Measurements from ENCODE around the gene FKTN.
"Not testable (repeated sequence)": the region's sequence is repeated elsewhere in the genome, so short reads cannot be mapped to it uniquely, and the experiment has no call there.

The FKTN gene

DNA sequence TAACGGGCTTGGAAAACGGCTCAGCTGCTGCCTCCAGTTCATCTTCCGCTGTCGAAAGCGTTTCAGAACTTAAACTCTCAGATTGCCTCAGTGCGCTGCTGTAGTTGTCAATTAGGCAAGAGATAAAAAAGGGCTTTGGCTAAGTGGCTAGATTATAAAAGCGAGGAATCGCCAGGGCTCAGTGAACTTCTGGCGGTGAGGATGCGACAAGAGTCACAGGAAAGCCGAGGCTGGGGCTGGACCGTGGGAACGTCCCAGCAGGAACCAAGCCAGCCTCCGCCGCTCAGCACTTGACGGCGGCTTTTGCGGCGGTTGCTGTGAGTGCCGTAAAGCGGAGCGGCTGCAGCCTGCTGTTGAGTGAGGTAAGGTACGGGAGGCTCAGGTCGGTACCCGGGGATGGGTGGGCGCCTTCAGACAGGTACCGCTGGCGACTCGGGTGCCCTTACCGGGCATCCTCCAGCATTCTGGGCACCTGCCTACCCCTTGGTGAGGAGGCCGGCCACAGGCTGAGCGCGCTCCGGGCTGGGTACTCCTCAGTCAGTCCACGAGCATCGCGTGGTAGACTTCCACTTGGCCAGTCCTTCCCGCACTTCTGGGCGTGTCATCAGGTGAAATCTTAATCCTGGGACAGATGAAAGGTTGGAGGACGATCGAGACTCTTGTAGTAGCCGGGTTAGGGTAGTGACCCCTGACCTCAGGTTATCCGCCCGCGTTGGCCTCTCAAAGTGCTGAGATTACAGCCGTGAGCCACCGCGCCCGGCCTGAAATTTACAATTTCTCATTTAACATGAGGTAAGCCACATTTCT, at the start of gene FKTN:
TSS of gene FKTN (plus strand) at position 328 of the 807 bp plus-strand sequence. CDS start 16,902 bp downstream, outside the sequence.
- peak; percentile 81 to 94 for DNase-seq (ENCODE audit: low read depth in 1 of 2, low spot score in 1 of 2)
- no peak for TF ChIP-seq JUND (IDR thresholded peaks at IDR 0.05; ENCODE audit: low read depth)
- in situ Hi-C loops (cut with HindIII; ENCODE audit: low pct_unique_long_range_greater_than_20kb, low sequenced_read_pairs): no loop called here

DNA sequence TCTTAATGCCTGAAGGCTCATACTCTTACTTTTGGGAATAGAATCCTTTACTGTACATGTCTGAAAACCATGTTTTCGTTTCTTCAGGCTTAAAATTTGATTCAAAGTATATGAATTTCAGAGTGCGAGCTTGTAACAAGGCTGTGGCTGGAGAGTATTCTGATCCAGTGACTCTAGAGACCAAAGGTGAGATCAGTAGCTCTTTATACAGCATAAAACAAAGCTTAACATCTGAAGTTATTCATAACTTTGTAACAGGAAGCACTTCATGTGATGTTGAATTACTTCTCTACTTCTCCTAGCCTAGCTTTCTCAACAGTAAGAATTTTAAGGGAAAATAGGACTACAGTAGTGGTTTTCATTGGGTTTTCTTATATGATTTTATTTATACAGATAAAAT, 49.4 kb upstream of the FKTN start:
- in situ Hi-C loops (cut with HindIII; ENCODE audit: low pct_unique_long_range_greater_than_20kb, low sequenced_read_pairs): no loop called here
- DNase-seq (ENCODE audit: low read depth in 1 of 2, low spot score in 1 of 2): no peak
- no peak for TF ChIP-seq JUND (IDR thresholded peaks at IDR 0.05; ENCODE audit: low read depth)

DNA sequence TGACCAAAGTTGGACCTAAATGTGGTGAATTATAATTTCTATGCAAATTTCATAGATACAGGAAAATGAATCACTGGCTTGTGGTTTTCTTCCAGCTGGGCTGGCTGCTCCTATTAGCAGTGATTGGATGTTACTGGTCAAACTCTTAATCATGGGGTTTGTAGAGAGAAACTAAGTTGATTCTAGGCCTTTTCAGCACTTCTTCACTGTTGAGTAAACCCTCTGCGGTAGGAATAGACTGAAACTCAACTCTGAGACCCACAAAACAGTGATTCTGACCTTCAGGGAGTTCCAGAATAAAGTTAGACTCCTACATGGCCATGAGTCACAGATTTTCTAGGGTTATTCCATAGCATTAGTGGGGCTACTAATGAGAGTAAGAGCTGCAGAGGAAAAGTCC, 47.9 kb upstream of the FKTN start:
- TF ChIP-seq JUND (IDR thresholded peaks at IDR 0.05; ENCODE audit: low read depth): no peak
- in situ Hi-C loops (cut with HindIII; ENCODE audit: low pct_unique_long_range_greater_than_20kb, low sequenced_read_pairs): no loop called here
- DNase-seq (ENCODE audit: low read depth in 1 of 2, low spot score in 1 of 2): no peak

DNA sequence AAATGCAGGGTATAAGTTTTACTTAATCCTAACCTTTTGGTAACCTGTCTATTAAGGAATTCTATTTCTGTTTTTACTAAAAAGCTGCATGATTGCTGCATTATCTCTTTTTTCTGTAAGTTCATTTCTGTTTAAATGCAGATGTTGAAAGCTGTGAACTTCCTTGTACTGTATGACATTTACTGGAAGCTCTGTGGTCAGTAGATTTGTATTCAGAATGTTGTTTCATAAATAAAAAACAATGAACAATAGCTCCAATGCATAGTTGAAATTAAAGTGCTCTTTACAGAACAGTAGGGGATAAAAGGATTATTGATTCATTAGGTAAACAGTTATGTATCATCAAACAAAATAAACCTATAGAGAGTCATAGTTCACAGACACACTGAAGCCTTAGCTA, 46.5 kb upstream of the FKTN start:
- no peak for TF ChIP-seq JUND (IDR thresholded peaks at IDR 0.05; ENCODE audit: low read depth)
- in situ Hi-C loops (cut with HindIII; ENCODE audit: low pct_unique_long_range_greater_than_20kb, low sequenced_read_pairs): no loop called here
- DNase-seq (ENCODE audit: low read depth in 1 of 2, low spot score in 1 of 2): no peak

DNA sequence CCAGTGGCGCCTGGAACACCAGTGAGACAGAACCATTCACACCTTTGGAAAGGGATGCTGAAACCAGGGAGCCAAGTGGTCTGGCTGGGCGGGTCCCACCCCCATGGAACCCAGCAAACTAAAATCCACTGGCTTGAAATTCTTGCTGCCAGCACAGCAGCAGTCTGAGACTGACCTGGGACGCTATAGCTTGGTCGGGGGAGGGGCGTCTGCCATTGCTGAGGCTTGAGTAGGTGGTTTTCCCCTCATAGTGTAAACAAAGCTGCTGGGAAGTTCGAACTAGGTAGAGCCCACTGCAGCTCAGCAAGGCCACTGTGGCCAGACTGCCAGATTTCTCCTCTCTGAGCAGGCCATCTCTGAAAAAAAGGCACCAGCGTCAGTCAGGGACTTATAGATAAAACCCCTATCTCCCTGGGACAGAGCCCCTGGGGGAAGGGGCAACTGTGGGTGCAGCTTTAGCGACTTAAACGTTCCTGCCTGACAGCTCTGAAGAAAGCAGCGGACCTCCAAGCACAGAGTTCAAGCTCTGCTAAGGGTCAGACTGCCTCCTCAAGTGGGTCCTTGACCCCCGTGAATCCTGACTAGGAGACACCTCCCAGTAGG, 42.0 kb upstream of the FKTN start:
- in situ Hi-C loops (cut with HindIII; ENCODE audit: low pct_unique_long_range_greater_than_20kb, low sequenced_read_pairs): no loop called here
- DNase-seq (ENCODE audit: low read depth in 1 of 2, low spot score in 1 of 2): no peak
- no peak for TF ChIP-seq JUND (IDR thresholded peaks at IDR 0.05; ENCODE audit: low read depth)

DNA sequence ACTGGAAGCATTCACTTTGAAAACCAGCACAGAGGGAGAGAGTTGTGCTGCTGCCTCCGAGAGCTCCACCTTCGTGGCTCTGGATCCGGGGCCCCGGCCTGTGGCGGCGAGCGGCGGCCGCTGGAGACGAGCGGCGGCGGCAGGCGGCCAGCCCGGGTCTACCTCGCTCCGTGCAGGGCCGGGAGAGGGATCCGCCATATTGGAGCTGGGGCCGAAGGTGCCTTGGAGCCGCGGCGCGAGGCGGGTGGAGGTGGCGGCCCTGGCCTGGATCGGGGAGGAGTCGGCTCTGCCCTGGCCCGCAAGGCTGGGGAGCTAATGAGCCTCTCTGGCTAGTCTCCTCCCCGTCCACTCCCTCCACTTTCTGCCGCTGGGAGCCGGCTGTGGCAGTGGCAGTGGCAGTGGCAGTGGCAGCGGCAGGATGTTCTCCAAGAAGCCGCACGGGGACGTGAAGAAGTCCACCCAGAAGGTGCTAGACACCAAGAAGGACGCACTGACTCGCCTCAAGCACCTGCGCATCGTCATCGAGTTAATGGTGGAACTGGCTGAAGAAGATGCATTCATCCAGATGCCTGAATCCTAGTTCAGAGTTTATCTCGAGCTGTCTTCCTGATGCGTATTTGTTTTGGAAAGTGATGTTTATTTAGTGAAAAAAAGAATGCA, 38.1 kb upstream of the FKTN start:
- in situ Hi-C loops (cut with HindIII; ENCODE audit: low pct_unique_long_range_greater_than_20kb, low sequenced_read_pairs): not testable (repeated sequence)
- peak in 1 of 2 experiments; percentile 23 for DNase-seq (ENCODE audit: low read depth in 1 of 2, low spot score in 1 of 2)

DNA sequence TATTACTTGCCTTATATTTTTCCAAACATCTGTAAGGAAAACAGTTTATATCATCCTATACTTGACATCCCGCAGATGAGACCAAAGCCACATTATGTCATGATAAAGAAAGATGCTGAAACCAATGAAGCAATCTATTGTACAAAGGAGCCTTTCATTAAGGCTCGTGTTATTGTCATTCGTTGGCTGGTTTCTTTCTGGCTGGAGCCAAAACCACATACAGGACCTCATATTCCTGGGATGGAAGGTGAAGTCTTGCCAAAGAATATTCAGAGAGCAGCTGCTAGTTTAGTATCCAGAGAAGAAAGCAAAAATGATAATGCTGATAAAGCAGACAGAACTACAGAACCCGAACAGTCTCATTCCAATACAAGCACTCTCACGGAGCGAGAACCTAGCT, 36.9 kb upstream of the FKTN start:
- in situ Hi-C loops (cut with HindIII; ENCODE audit: low pct_unique_long_range_greater_than_20kb, low sequenced_read_pairs); DNase-seq (ENCODE audit: low read depth in 1 of 2, low spot score in 1 of 2): not testable (repeated sequence)

DNA sequence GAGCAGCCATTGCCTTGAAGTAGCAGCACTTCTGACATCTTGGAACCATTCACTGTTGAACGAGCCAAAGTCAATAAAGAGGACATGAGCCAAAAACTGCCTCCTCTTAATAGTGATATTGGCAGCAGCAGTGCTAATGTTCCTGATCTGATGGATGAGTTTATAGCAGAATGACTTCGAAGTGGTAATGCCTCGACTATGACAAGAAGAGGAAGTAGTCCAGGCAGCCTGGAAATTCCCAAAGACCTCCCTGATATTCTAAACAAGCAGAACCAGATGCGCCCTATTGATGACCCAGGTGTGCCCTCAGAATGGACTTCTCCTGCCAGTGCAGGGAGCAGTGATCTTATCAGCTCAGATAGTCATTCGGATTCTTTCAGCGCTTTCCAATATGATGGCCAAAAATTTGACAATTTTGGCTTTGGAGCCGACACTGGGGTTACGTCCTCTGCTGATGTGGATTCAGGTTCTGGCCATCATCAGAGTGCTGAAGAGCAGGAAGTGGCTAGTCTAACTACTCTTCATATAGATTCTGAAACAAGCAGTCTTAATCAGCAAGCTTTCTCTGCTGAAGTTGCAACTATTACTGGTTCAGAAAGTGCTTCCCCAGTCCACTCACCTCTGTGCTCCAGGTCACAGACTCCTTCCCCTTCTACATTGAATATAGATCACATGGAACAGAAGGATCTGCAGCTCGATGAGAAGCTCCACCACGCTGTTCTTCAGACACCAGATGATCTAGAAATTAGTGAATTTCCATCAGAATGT, 35.1 kb upstream of the FKTN start:
- DNase-seq (ENCODE audit: low read depth in 1 of 2, low spot score in 1 of 2); in situ Hi-C loops (cut with HindIII; ENCODE audit: low pct_unique_long_range_greater_than_20kb, low sequenced_read_pairs): not testable (repeated sequence)

DNA sequence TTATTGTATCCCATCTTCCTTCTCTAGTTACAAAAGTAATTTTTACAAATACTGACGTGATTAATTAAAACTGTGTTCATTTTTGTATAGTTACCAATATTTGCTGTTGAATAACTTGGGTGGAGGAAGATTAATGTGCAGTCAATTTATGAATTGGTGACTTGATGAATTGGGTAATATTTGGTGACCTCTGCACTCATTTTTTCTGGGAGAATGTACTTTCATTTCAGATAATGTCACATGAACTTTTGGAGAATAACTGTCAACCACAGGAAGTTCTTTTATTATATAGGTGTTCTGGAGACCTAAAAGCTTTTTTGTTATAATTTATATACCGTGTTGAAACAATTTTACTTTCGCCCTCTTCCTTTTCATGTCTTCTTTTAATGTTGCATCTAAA, 26.4 kb upstream of the FKTN start:
- no peak for DNase-seq (ENCODE audit: low read depth in 1 of 2, low spot score in 1 of 2)
- in situ Hi-C loops (cut with HindIII; ENCODE audit: low pct_unique_long_range_greater_than_20kb, low sequenced_read_pairs): no loop called here
- no peak for TF ChIP-seq JUND (IDR thresholded peaks at IDR 0.05; ENCODE audit: low read depth)

DNA sequence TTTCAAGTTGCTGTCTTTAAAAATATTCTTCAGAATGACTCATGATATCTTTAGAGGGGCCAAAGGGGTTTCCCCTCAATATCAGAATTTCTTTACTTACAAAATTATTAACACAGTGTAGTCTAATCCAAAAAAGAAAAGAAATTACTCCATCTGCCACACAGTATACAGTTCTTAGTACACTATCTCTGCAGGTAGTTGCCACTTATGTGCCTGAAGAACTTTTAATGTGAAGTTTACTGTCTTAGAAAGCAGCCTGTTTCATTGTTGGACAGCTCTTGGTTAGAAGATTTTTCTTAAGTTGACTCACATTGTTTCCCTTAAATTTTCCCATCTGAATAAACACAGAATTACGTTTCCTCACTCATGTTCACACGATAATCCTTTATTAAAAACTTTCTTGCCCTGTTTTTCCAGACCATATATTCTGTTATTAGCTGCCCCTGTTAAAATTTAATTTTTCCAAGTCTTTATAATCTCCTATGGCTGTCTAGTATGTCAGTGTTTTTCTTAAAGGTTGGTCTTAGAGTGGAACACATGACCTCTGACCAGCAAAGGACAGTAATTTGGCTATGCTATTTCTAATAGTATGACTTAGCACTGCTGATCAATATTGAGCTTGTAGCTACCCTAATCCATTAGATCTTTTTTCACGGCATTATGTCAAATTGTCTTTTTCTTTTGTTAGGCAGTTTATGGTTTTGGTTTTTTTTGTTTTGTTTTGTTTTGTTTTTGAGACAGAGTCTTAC, 21.8 kb upstream of the FKTN start:
- TF ChIP-seq JUND (IDR thresholded peaks at IDR 0.05; ENCODE audit: low read depth): no peak
- in situ Hi-C loops (cut with HindIII; ENCODE audit: low pct_unique_long_range_greater_than_20kb, low sequenced_read_pairs): no loop called here

DNA sequence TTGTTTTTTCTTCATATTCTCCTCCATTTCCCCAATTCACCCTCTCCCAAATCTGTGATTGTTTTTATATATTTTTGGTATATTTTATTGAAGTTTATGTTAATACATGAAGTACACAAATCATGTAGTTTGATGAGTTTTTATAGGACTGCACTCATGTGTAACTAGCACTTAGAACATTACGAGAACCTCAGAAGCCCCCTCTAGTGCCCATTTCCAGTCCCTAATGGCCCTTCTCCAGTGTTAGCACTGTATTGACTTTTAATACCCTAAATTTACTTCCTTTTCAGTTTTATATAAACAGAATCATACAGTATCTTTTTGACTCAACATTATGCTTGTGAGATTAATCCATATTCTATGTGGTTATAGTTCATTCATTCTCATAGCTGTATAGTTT, 18.5 kb upstream of the FKTN start:
- DNase-seq (ENCODE audit: low read depth in 1 of 2, low spot score in 1 of 2): no peak
- TF ChIP-seq JUND (IDR thresholded peaks at IDR 0.05; ENCODE audit: low read depth): no peak
- in situ Hi-C loops (cut with HindIII; ENCODE audit: low pct_unique_long_range_greater_than_20kb, low sequenced_read_pairs): no loop called here

More for the DNA sequence above, 21.8 kb upstream of the FKTN start:
- no peak for DNase-seq (ENCODE audit: low read depth in 1 of 2, low spot score in 1 of 2)

DNA sequence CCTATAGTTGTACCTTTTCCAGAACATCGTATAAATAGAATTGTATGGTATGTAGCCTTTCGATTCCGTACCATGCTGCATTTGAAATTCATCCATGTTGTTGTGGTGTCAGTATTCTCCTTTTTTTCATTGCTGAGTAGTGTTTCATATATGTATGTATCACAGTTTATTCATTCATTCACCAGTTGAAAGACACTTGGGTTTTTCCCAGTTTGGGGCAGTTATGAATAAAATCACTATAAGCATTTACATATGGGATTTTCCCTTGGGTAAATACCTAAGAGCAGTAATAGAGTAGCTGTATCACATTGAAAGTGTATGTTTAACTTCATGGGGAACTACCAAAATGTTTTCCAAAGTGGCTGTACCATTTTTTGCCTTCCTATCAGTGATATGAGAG, 16.1 kb upstream of the FKTN start:
- TF ChIP-seq JUND (IDR thresholded peaks at IDR 0.05; ENCODE audit: low read depth): no peak
- DNase-seq (ENCODE audit: low read depth in 1 of 2, low spot score in 1 of 2): no peak
- in situ Hi-C loops (cut with HindIII; ENCODE audit: low pct_unique_long_range_greater_than_20kb, low sequenced_read_pairs): no loop called here
